HepG2 (cell line): ENCODE results near the gene FGA. TPM values are rescaled to one million over a fixed set of nuclear protein-coding genes. Genes with fewer than 3 reads are reported as not detected.

Experiments used
- ATAC-seq: fragments of 200-7000 bp; cut with Tn5 transposase; 3 replicates; pipeline ENCODE4 v1.9.1; 2020; ENCODE audit warnings: mild to moderate bottlenecking, moderate library complexity
- BruUV-seq: library from RNA; stranded (reverse); fragments of 400-500 nt; replicated peaks from 2 replicates; lab custom pipeline; 2021; lab: Mats Ljungman, UMichigan
- CTCF ChIA-PET: fragments of 300-600 bp; formaldehyde crosslinking; extraction: SDS; loops from one replicate; lab custom pipeline; 2021; ENCODE audit warnings: low total read pairs, inconsistent platforms, low intra/inter-chr PET ratio; lab: Yijun Ruan, JAX
- POLR2A ChIA-PET: fragments of 350-600 bp; sonication (Branson Sonifier 250); formaldehyde crosslinking; loops from one replicate; lab custom pipeline; 2020; ENCODE audit warnings: antibody characterized with exemption, inconsistent platforms; lab: Yijun Ruan, JAX
- DNase-seq: peaks from one replicate; pipeline ENCODE4 v3.0.0-alpha.2; 2015; ENCODE audit warnings: low spot score
- FAIRE-seq: peaks from 3 replicates; lab custom pipeline; 2011; peaks lifted over from hg19 to GRCh38; lab: Jason Lieb, UNC
- H2AFZ ChIP-seq: one replicate; pipeline ENCODE4 v1.6.1; 2011; ENCODE audit warnings: low read length, inconsistent platforms
- H3K27ac ChIP-seq: fragments of 300-600 bp; 3 replicates; pipeline ENCODE4 v1.8.0; 2011; ENCODE audit warnings: mixed run types, mild to moderate bottlenecking, mixed read lengths, low read length, inconsistent platforms; ENCODE audit not compliant: insufficient read depth; ENCODE audit errors: extremely low read length
- H3K27me3 ChIP-seq, 2 experiments: fragments of 200-600 bp in 1 of 2; 2 replicates in 1 of 2; 3 replicates in 1 of 2; pipeline versions ENCODE4 v1.6.0 to v1.8.0; 2011; ENCODE audit warnings: low read length in 2 of 2, mild to moderate bottlenecking in 2 of 2, moderate library complexity in 2 of 2, inconsistent platforms in 1 of 2; ENCODE audit not compliant: insufficient read depth in 2 of 2, control insufficient read depth in 1 of 2
- H3K36me3 ChIP-seq, 2 experiments: fragments of 200-600 bp in 1 of 2; replicated peaks in 1 of 2; 2 replicates in 1 of 2; 3 replicates in 1 of 2; pipeline versions ENCODE4 v1.5.1 to v1.8.0; 2011; ENCODE audit warnings: low read length in 2 of 2, inconsistent platforms in 1 of 2; ENCODE audit not compliant: insufficient read depth in 2 of 2, control insufficient read depth in 1 of 2
- H3K4me1 ChIP-seq: 2 replicates; pipeline ENCODE4 v1.5.1; 2012; ENCODE audit warnings: low read length, inconsistent platforms; ENCODE audit not compliant: insufficient read depth
- H3K4me2 ChIP-seq: 2 replicates; pipeline ENCODE4 v1.6.0; 2011; ENCODE audit warnings: low read depth, low read length, inconsistent platforms
- H3K4me3 ChIP-seq, 3 experiments: fragments of 200-600 bp in 1 of 3; sonication (generic), shearing (Covaris generic) in 1 of 3; replicated peaks in 1 of 3; 2 replicates each; pipeline ENCODE4 v1.5.1; 2011 to 2016; ENCODE audit warnings: low read length in 3 of 3, inconsistent platforms in 2 of 3, low read depth in 2 of 3, mild to moderate bottlenecking in 2 of 3, control low read depth in 1 of 3, mixed read lengths in 1 of 3; ENCODE audit not compliant: insufficient read depth in 1 of 3
- H3K79me2 ChIP-seq: one replicate; pipeline ENCODE4 v1.6.1; 2011; ENCODE audit warnings: low read length, inconsistent platforms; ENCODE audit not compliant: insufficient read depth
- H3K9ac ChIP-seq: 2 replicates; pipeline ENCODE4 v1.6.0; 2011; ENCODE audit warnings: mild to moderate bottlenecking, low read depth, low read length, inconsistent platforms; ENCODE audit not compliant: insufficient read depth
- H3K9me3 ChIP-seq: 2 replicates; pipeline ENCODE4 v1.5.1; 2012; ENCODE audit warnings: mild to moderate bottlenecking, low read length
- H4K20me1 ChIP-seq: 2 replicates; pipeline ENCODE4 v1.6.0; 2011; ENCODE audit warnings: inconsistent platforms, mild to moderate bottlenecking, low read length, moderate library complexity; ENCODE audit not compliant: insufficient read depth
- ATF7 ChIP-seq, 2 experiments: fragments of 450-650 bp in 1 of 2; sonication (generic) in 1 of 2; formaldehyde crosslinking in 1 of 2; IDR thresholded peaks; 2 replicates each; pipeline versions ENCODE4 v1.4.0 to v1.6.1; 2016 to 2020; ENCODE audit warnings: antibody characterized with exemption in 1 of 2, mild to moderate bottlenecking in 1 of 2, missing genetic modification reagents in 1 of 2
- CCAR2 ChIP-seq: fragments of 200-400 bp; formaldehyde crosslinking; optimal IDR thresholded peaks from 2 replicates; pipeline ENCODE3; 2018; ENCODE audit warnings: low read depth, mild to moderate bottlenecking, low read length, moderate library complexity
- CEBPG ChIP-seq: IDR thresholded peaks from 2 replicates; pipeline ENCODE4 v1.6.1; 2016
- GATAD2A ChIP-seq: IDR thresholded peaks from 2 replicates; pipeline ENCODE4 v1.6.1; 2016
- HNF4A ChIP-seq: sonication (generic); formaldehyde crosslinking; IDR thresholded peaks from 2 replicates; pipeline ENCODE4 v1.4.0; 2020; ENCODE audit warnings: missing genetic modification reagents
- HNF4G ChIP-seq, 2 experiments: sonication (generic) in 1 of 2; formaldehyde crosslinking in 1 of 2; IDR thresholded peaks; 2 replicates each; pipeline versions ENCODE4 v1.4.0 to v1.6.1; 2011 to 2020; ENCODE audit warnings: borderline replicate concordance in 2 of 2, low read depth in 2 of 2, mild to moderate bottlenecking in 2 of 2, low read length in 1 of 2, missing genetic modification reagents in 1 of 2, moderate library complexity in 1 of 2
- IKZF4 ChIP-seq: sonication (generic); formaldehyde crosslinking; IDR thresholded peaks from 2 replicates; pipeline ENCODE4 v1.5.1; 2020; ENCODE audit warnings: borderline replicate concordance, mild to moderate bottlenecking, low read depth, missing genetic modification reagents; ENCODE audit errors: not compliant biosample characterization
- MEF2D ChIP-seq: sonication (generic); formaldehyde crosslinking; IDR thresholded peaks from 2 replicates; pipeline ENCODE4 v1.5.1; 2020; ENCODE audit warnings: mild to moderate bottlenecking, missing genetic modification reagents
- NONO ChIP-seq, 2 experiments: fragments of 450-650 bp in 1 of 2; sonication (generic) in 1 of 2; formaldehyde crosslinking in 1 of 2; IDR thresholded peaks in 1 of 2; conservative IDR thresholded peaks in 1 of 2; 2 replicates each; pipeline versions ENCODE4 v1.6.1 to v1.8.0; 2017 to 2022; ENCODE audit warnings: mild to moderate bottlenecking in 1 of 2, missing genetic modification reagents in 1 of 2, moderate library complexity in 1 of 2
- RARA ChIP-seq: IDR thresholded peaks from 2 replicates; pipeline ENCODE4 v1.6.1; 2016; ENCODE audit warnings: missing genetic modification reagents, missing compliant biosample characterization
- ZNF430 ChIP-seq: sonication (generic); formaldehyde crosslinking; IDR thresholded peaks from 2 replicates; pipeline ENCODE4 v1.9.0; 2021; ENCODE audit warnings: mild to moderate bottlenecking, missing genetic modification reagents
- ZNF562 ChIP-seq: sonication (generic); formaldehyde crosslinking; IDR thresholded peaks from 2 replicates; pipeline ENCODE4 v1.8.0; 2022; ENCODE audit warnings: missing genetic modification reagents, borderline replicate concordance
- ZNF567 ChIP-seq: sonication (generic); formaldehyde crosslinking; IDR thresholded peaks from 2 replicates; pipeline ENCODE4 v1.8.1; 2023; ENCODE audit warnings: mild to moderate bottlenecking, missing genetic modification reagents, borderline replicate concordance
- WGBS: methylation state at CpG from one replicate; pipeline ENCODE4 v1.1.6; 2017; ENCODE audit warnings: low lambda C conversion rate; 5-methylcytosine and 5-hydroxymethylcytosine counted together
- in situ Hi-C: cut with HindIII; loops from 2 replicates; pipeline ENCODE4 v1.10.0; 2017; ENCODE audit warnings: low pct_unique_long_range_greater_than_20kb; ENCODE audit not compliant: extremely low pct_ligation_motif_present
- intact Hi-C: fragments of 100-400 bp; cut with micrococcal nuclease; formaldehyde crosslinking; loops from one replicate; pipeline ENCODE4 v1.10.0; 2022; ENCODE audit not compliant: unreplicated experiment
- polyA plus RNA-seq, 8 experiments: library from polyadenylated mRNA; depleted of rRNA in 3 of 8; stranded (reverse) in 7 of 8; unstranded in 1 of 8; fragments of >200 nt; fragmentation: Illumina TruSeq in 4 of 8; extraction: Trizol in 4 of 8; gene quantifications; 2 replicates each; pipeline versions ENCODE4 v1.2.1 to v1.2.3, GENCODE V29; 2011 to 2016; ENCODE audit warnings: low read depth in 4 of 8, missing spikeins in 1 of 8, mixed read lengths in 1 of 8; ENCODE audit not compliant: insufficient read depth in 1 of 8
- total RNA-seq, 5 experiments: library from RNA; depleted of rRNA; stranded (reverse); fragments of >200 nt; fragmentation: Illumina TruSeq; extraction: Trizol; gene quantifications; 2 replicates each; pipeline ENCODE4 v1.2.3, GENCODE V29; 2016; ENCODE audit warnings: low read depth in 1 of 5
- TF ChIP-seq, protein P1 (sequence below), 2 experiments: fragments of 450-650 bp in 1 of 2; sonication (generic) in 1 of 2; formaldehyde crosslinking; IDR thresholded peaks; 2 replicates each; pipeline versions ENCODE4 v1.5.0 to v1.8.0; 2020 to 2022; ENCODE audit warnings: mild to moderate bottlenecking in 1 of 2, missing genetic modification reagents in 1 of 2
- TF ChIP-seq, protein P2 (sequence below): sonication (generic); formaldehyde crosslinking; IDR thresholded peaks from 2 replicates; pipeline ENCODE4 v1.4.0; 2020; ENCODE audit warnings: mild to moderate bottlenecking, missing genetic modification reagents
- TF ChIP-seq, protein P3 (sequence below): IDR thresholded peaks from 2 replicates; pipeline ENCODE4 v1.4.0; 2020; ENCODE audit warnings: mild to moderate bottlenecking, missing genetic modification reagents
- TF ChIP-seq, protein P4 (sequence below): sonication (generic); formaldehyde crosslinking; IDR thresholded peaks from 2 replicates; pipeline ENCODE4 v1.8.0; 2022; ENCODE audit warnings: low read depth, missing genetic modification reagents

FGA gene
- total and polyA plus RNA-seq, 2 of the 13 experiments (the other 11 are each of a cell fraction or from before 2014, with no cell fraction given) = 640 to 1,523 TPM

DNA sequence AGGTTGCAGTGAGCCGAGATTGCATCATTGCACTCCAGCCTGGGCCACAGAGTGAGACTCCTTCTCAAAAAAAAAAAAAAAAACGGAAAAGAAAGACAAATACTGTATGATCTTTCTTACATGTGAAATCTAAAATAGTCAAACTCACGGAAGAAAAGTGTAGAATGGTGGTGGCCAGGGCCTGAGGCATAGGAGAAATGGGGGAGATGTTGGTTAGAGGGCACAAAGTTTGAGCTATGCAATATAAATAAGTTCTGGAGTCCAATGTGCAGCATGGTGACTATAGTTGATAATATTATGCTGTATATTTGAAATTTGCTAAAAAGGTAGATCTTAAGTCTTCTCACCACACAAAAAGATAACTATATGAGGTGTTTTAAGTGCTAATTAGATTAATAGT, 1.3 kb upstream of the FGA start:
- Histone ChIP-seq H3K4me2 (peak overlapping the region; percentile 16; the same call in 1 of the 2 replicates), H3K9me3 (no peaks in the 10 kb centered on the region), H3K79me2 (peaks cover 26% of the 10 kb centered on the region), H3K27ac (peak overlapping the region; percentile 8), H3K27me3 (no peaks in the 10 kb centered on the region), H3K4me1 (peaks cover 96% of the 10 kb centered on the region), H3K4me3 (no peak overlapping the region), H4K20me1 (no peaks in the 10 kb centered on the region), H3K36me3 (peaks cover 3 to 12% of the 10 kb centered on the region in 2 experiments), H2AFZ (no peak overlapping the region), H3K9ac (no peak overlapping the region)
- ChIA-PET CTCF (no interaction called here), POLR2A (interaction anchor here (2.5 to 16.0 kb wide), 3 partner anchors 14 to 26 kb away, joined by 24 to 468 read pairs (median 35); partner anchors contain the start of gene FGG)
- no peak for ATAC-seq
- BruUV-seq = no TSS peak
- in situ Hi-C loops (no loop called here), intact Hi-C loops (loop anchor here (2.0 kb wide), 1 partner anchor 15 kb away; no protein-coding TSS in a partner anchor)
- no peak for DNase-seq
- WGBS = 73% methylated on average over 3 of the region's 3 CpGs
- FAIRE-seq = no peak
- TF ChIP-seq ZNF567 (no peak), ZNF430 (CRISPR knock-in tag) (no peak), GATAD2A (CRISPR knock-in tag) (peak; percentile 40), CCAR2 (no peak), ATF7 (IDR thresholded peaks at IDR 0.05) (0 out of 2 replicates have a peak, but pooled peaks have one; percentile 11), ATF7 (CRISPR knock-in tag; IDR thresholded peaks at IDR 0.05) (no peak), CEBPG (peak; percentile 6; the same call in 1 of the 2 replicates), HNF4G (IDR thresholded peaks at IDR 0.05; ENCODE audit: borderline replicate concordance, low read depth, low read length) (peak; percentile 43; the same call in 1 of the 2 replicates), HNF4G (CRISPR knock-in tag; IDR thresholded peaks at IDR 0.05; ENCODE audit: borderline replicate concordance, low read depth) (no peak), IKZF4 (no peak), RARA (CRISPR knock-in tag) (peak; percentile 22; the same call in 1 of the 2 replicates), MEF2D (CRISPR knock-in tag) (no peak), ZNF562 (no peak), NONO (IDR thresholded peaks at IDR 0.05) (no peak), NONO (CRISPR knock-in tag; conservative IDR thresholded peaks at IDR 0.05) (no peak), HNF4A (CRISPR knock-in tag) (peak; percentile 52; the same call in 1 of the 2 replicates)
- TF ChIP-seq, protein P1, sequence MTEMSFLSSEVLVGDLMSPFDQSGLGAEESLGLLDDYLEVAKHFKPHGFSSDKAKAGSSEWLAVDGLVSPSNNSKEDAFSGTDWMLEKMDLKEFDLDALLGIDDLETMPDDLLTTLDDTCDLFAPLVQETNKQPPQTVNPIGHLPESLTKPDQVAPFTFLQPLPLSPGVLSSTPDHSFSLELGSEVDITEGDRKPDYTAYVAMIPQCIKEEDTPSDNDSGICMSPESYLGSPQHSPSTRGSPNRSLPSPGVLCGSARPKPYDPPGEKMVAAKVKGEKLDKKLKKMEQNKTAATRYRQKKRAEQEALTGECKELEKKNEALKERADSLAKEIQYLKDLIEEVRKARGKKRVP (CRISPR knock-in tag; IDR thresholded peaks at IDR 0.05) = peak in 1 of 2 experiments; percentile 42; a peak in 2 of 4 replicates
- TF ChIP-seq, protein P2, sequence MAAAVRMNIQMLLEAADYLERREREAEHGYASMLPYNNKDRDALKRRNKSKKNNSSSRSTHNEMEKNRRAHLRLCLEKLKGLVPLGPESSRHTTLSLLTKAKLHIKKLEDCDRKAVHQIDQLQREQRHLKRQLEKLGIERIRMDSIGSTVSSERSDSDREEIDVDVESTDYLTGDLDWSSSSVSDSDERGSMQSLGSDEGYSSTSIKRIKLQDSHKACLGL (CRISPR knock-in tag) = no peak
- TF ChIP-seq, protein P3, sequence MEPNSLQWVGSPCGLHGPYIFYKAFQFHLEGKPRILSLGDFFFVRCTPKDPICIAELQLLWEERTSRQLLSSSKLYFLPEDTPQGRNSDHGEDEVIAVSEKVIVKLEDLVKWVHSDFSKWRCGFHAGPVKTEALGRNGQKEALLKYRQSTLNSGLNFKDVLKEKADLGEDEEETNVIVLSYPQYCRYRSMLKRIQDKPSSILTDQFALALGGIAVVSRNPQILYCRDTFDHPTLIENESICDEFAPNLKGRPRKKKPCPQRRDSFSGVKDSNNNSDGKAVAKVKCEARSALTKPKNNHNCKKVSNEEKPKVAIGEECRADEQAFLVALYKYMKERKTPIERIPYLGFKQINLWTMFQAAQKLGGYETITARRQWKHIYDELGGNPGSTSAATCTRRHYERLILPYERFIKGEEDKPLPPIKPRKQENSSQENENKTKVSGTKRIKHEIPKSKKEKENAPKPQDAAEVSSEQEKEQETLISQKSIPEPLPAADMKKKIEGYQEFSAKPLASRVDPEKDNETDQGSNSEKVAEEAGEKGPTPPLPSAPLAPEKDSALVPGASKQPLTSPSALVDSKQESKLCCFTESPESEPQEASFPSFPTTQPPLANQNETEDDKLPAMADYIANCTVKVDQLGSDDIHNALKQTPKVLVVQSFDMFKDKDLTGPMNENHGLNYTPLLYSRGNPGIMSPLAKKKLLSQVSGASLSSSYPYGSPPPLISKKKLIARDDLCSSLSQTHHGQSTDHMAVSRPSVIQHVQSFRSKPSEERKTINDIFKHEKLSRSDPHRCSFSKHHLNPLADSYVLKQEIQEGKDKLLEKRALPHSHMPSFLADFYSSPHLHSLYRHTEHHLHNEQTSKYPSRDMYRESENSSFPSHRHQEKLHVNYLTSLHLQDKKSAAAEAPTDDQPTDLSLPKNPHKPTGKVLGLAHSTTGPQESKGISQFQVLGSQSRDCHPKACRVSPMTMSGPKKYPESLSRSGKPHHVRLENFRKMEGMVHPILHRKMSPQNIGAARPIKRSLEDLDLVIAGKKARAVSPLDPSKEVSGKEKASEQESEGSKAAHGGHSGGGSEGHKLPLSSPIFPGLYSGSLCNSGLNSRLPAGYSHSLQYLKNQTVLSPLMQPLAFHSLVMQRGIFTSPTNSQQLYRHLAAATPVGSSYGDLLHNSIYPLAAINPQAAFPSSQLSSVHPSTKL (CRISPR knock-in tag) = peak; percentile 33; the same call in 1 of the 2 replicates
- TF ChIP-seq, protein P4, sequence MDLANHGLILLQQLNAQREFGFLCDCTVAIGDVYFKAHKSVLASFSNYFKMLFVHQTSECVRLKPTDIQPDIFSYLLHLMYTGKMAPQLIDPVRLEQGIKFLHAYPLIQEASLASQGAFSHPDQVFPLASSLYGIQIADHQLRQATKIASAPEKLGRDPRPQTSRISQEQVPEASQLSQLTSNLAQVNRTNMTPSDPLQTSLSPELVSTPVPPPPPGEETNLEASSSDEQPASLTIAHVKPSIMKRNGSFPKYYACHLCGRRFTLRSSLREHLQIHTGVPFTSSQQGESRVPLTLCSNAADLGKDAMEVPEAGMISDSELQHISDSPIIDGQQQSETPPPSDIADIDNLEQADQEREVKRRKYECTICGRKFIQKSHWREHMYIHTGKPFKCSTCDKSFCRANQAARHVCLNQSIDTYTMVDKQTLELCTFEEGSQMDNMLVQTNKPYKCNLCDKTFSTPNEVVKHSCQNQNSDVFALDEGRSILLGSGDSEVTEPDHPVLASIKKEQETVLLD = no peak
